HL-60/S4 treated with retinoic acid at 250 ng/mL for 4 days and 3 days (cell line): ENCODE data around the gene SCAMP4.

Experiments used
- in situ Hi-C: fragments of 300-500 bp; cut with MboI; formaldehyde crosslinking; loops from 2 replicates; pipeline ENCODE4 v1.7.0; 2022; ENCODE audit warnings: low sequenced_read_pairs

SCAMP4 gene

GRCh38 chr19:1936916-1937610, 31.9 kb downstream of the SCAMP4 start:
- in situ Hi-C loops, result no loop called here

- in situ Hi-C loops, result no loop called here
Measured at GRCh38 chr19:1938071-1938470, 32.9 kb downstream of the SCAMP4 start.

GRCh38 chr19:1941146-1942077, 36.2 kb downstream of the SCAMP4 start, which contains the start of gene CSNK1G2:
Gene CSNK1G2 (plus strand): TSS chr19:1941172. CDS start chr19:1969773, 28,601 bp downstream.
- in situ Hi-C loops, result no loop called here

- in situ Hi-C loops, result no loop called here
Measured at GRCh38 chr19:1942078-1942933, 37.1 kb downstream of the SCAMP4 start.

GRCh38 chr19:1942934-1943555, 37.8 kb downstream of the SCAMP4 start:
- in situ Hi-C loops, result no loop called here

GRCh38 chr19:1943661-1944087, 38.5 kb downstream of the SCAMP4 start:
- in situ Hi-C loops, result no loop called here

- in situ Hi-C loops, result no loop called here
Measured at GRCh38 chr19:1944088-1944915, 39.1 kb downstream of the SCAMP4 start.

- in situ Hi-C loops, result no loop called here
Measured at GRCh38 chr19:1944916-1945561, 39.8 kb downstream of the SCAMP4 start.

GRCh38 chr19:1945899-1946298, 40.7 kb downstream of the SCAMP4 start:
- in situ Hi-C loops, result no loop called here

GRCh38 chr19:1947651-1948209, 42.5 kb downstream of the SCAMP4 start:
- in situ Hi-C loops, result no loop called here

GRCh38 chr19:1949304-1950101, 44.3 kb downstream of the SCAMP4 start:
- in situ Hi-C loops, result no loop called here

GRCh38 chr19:1950640-1951039, 45.4 kb downstream of the SCAMP4 start:
- in situ Hi-C loops, result no loop called here

GRCh38 chr19:1952635-1953034, 47.4 kb downstream of the SCAMP4 start:
- in situ Hi-C loops, result no loop called here

GRCh38 chr19:1953037-1953436, 47.8 kb downstream of the SCAMP4 start:
- in situ Hi-C loops, result no loop called here

- in situ Hi-C loops, result no loop called here
Measured at GRCh38 chr19:1953441-1954094, 48.4 kb downstream of the SCAMP4 start.

- in situ Hi-C loops, result no loop called here
Measured at GRCh38 chr19:1954532-1954933, 49.3 kb downstream of the SCAMP4 start.
